Testis (tissue), 2 donors: ENCODE data around the gene ACSM6.

Experiments
- CTCF ChIP-seq, 3 experiments: fragments of 450-650 bp in 2 of 3; fragments of 200-600 bp in 1 of 3; sonication (generic) in 1 of 3; IDR thresholded peaks; one replicate each; pipeline ENCODE4 v1.5.1; 2016 to 2019; ENCODE audit warnings: antibody characterized with exemption in 3 of 3, mild to moderate bottlenecking in 2 of 3, moderate library complexity in 1 of 3
- POLR2A ChIP-seq: fragments of 450-650 bp; IDR thresholded peaks from one replicate; pipeline ENCODE4 v1.6.1; 2017; ENCODE audit warnings: antibody characterized with exemption, mild to moderate bottlenecking, moderate library complexity

DNA sequence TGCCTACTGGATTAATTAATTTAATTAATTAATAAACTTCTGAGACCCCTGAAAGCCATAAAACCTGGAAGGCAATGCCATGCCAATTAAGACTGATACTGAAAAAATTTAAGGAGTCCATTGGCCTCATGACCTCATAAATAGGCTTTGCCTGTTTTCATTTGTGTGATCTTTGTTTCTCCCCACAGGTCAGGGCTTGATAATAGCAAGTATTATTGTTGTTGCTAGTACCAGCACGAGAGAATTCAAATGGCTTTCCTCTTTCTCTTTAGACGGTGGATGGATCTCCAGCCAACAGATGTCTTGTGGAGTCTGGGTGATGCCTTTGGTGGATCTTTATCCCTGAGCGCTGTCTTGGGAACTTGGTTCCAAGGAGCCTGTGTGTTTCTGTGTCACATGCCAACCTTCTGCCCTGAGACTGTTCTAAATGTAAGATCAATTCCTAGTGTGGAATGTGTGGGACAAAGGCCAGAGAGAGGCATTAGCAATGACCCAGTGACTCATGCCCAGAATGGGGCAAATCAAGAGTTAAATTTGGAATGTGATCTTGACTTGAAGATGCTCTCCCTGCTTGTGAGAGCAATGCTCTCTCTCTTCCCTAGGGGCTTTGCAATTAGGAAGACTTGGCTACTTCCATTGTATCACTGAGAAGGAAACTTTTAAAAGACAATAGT, 17.7 kb downstream of the ACSM6 start:
- TF ChIP-seq CTCF (IDR thresholded peaks at IDR 0.05) (no peak), POLR2A (no peak)
